OCI-LY7 (cell line): Measurements from ENCODE around the gene COA6. TPM values are rescaled to one million over a fixed set of nuclear protein-coding genes. Genes with fewer than 3 reads are reported as not detected.

ENCODE experiments used
- BruUV-seq: library from RNA; stranded (reverse); fragments of 400-500 nt; replicated peaks from 2 replicates; lab custom pipeline; 2021; lab: Mats Ljungman, UMichigan
- CTCF ChIA-PET: fragments of 300-600 bp; sonication (Branson Sonifier 250); formaldehyde crosslinking; loops from one replicate; lab custom pipeline; 2022; ENCODE audit warnings: antibody characterized with exemption; ENCODE audit not compliant: unreplicated experiment; lab: Charles Lee
- POLR2A ChIA-PET: fragments of 300-600 bp; sonication (Branson Sonifier 250); formaldehyde crosslinking; loops from one replicate; lab custom pipeline; 2022; ENCODE audit warnings: antibody characterized with exemption; lab: Charles Lee
- DNase-seq: peaks from one replicate; pipeline ENCODE4 v3.0.0-alpha.2; 2015; ENCODE audit warnings: low spot score
- H2AFZ ChIP-seq: fragments of 200-600 bp; sonication (generic), shearing (Covaris generic); 2 replicates; pipeline ENCODE4 v1.6.1; 2014; ENCODE audit warnings: mild to moderate bottlenecking, antibody characterized with exemption, low read length, moderate library complexity
- H3K27ac ChIP-seq: fragments of 200-600 bp; sonication (generic); 2 replicates; pipeline ENCODE4 v1.5.1; 2014; ENCODE audit warnings: mixed run types, low read depth, mild to moderate bottlenecking, moderate library complexity, low read length, inconsistent platforms; ENCODE audit not compliant: poor library complexity, severe bottlenecking
- H3K36me3 ChIP-seq: fragments of 200-600 bp; sonication (generic); 2 replicates; pipeline ENCODE4 v1.6.1; 2014; ENCODE audit warnings: mild to moderate bottlenecking, antibody characterized with exemption, low read length, moderate library complexity, mixed read lengths; ENCODE audit not compliant: insufficient read depth
- H3K4me1 ChIP-seq: fragments of 200-600 bp; sonication (generic); 2 replicates; pipeline ENCODE4 v1.5.1; 2014; ENCODE audit warnings: mild to moderate bottlenecking, low read length; ENCODE audit not compliant: insufficient read depth, poor library complexity, severe bottlenecking
- H3K4me2 ChIP-seq: fragments of 200-600 bp; sonication (generic); 2 replicates; pipeline ENCODE4 v1.6.1; 2014; ENCODE audit warnings: mild to moderate bottlenecking, low read length
- H3K4me3 ChIP-seq: fragments of 200-600 bp; sonication (generic); 2 replicates; pipeline ENCODE4 v1.5.1; 2014; ENCODE audit warnings: mild to moderate bottlenecking, low read depth, low read length; ENCODE audit not compliant: poor library complexity, severe bottlenecking
- H3K79me2 ChIP-seq: fragments of 200-600 bp; sonication (generic); 2 replicates; pipeline ENCODE4 v1.6.1; 2016; ENCODE audit warnings: low read depth, mild to moderate bottlenecking, low read length, moderate library complexity, mixed read lengths; ENCODE audit not compliant: insufficient read depth
- H3K9me2 ChIP-seq: fragments of 200-600 bp; sonication (generic); 2 replicates; pipeline ENCODE4 v1.6.1; 2016; ENCODE audit warnings: mild to moderate bottlenecking, low read length, mixed read lengths; ENCODE audit not compliant: insufficient read depth
- H3K9me3 ChIP-seq: fragments of 200-600 bp; sonication (generic); 2 replicates; pipeline ENCODE4 v1.6.1; 2014; ENCODE audit warnings: mild to moderate bottlenecking, mixed run types, low read length, mixed read lengths
- H4K20me1 ChIP-seq: fragments of 200-600 bp; sonication (generic); 2 replicates; pipeline ENCODE4 v1.6.1; 2014; ENCODE audit warnings: mild to moderate bottlenecking, antibody characterized with exemption, low read length, moderate library complexity, mixed read lengths; ENCODE audit not compliant: insufficient read depth
- CTCF ChIP-seq: fragments of 200-600 bp; sonication (generic); conservative IDR thresholded peaks from 2 replicates; pipeline ENCODE4 v1.5.1; 2014; ENCODE audit warnings: mild to moderate bottlenecking, antibody characterized with exemption, low read length, moderate library complexity, mixed read lengths
- EZH2phosphoT487 ChIP-seq: fragments of 200-600 bp; sonication (generic); IDR thresholded peaks from 2 replicates; pipeline ENCODE4 v1.6.1; 2018; ENCODE audit warnings: low read depth, borderline replicate concordance, mild to moderate bottlenecking, mixed run types, antibody characterized with exemption, low read length, moderate library complexity, mixed read lengths
- intact Hi-C: fragments of 100-400 bp; cut with micrococcal nuclease; formaldehyde crosslinking; loops from one replicate; pipeline ENCODE4 v1.10.0; 2022; ENCODE audit not compliant: unreplicated experiment
- total RNA-seq, 2 experiments: library from RNA; depleted of rRNA in 1 of 2; stranded (reverse); fragments of >200 nt in 1 of 2; shearing (Covaris generic) in 1 of 2; gene quantifications; 2 replicates each; pipeline ENCODE4 v1.2.3, GENCODE V29; 2014 to 2022

COA6 gene
- total RNA-seq, 2 experiments from 2014 or later = 35.2 to 45.5 TPM

DNA sequence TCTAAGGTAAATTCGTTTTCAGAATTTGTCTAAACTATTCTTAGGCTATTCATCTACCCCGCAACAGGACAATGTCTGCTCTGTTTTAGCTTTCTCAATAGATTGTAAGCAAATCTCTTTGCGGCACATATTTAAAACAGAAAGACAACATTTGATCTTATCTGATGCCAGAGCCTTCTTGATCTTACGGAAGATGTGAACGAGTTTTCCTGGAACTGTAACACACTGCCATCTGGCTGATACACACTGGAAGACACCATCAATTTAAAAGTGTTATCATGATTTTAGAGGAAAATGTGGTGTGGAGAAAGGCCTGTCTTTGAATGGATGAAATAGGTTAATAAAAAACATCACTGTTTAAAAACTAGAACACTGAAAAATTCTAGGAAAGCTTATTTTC, 36.1 kb downstream of the COA6 start:
- DNase-seq = no peak
- H3K79me2 ChIP-seq = no peaks in the 10 kb centered on the region
- no peak overlapping the region for H3K27ac ChIP-seq
- H3K4me1 ChIP-seq = no peaks in the 10 kb centered on the region
- no peaks in the 10 kb centered on the region for H3K9me3 ChIP-seq
- no peak overlapping the region for H3K4me3 ChIP-seq
- no peak for TF ChIP-seq EZH2phosphoT487
- peak; percentile 29; the same call in 1 of the 2 replicates for TF ChIP-seq CTCF
- H2AFZ ChIP-seq = no peak overlapping the region
- ChIA-PET CTCF (no interaction called here), POLR2A (no interaction called here)
- no peak overlapping the region for H3K4me2 ChIP-seq
- H3K36me3 ChIP-seq = peaks cover 62% of the 10 kb centered on the region
- BruUV-seq = no TSS peak
- intact Hi-C loops = no loop called here
- H3K9me2 ChIP-seq = no peaks in the 10 kb centered on the region
- no peaks in the 10 kb centered on the region for H4K20me1 ChIP-seq

DNA sequence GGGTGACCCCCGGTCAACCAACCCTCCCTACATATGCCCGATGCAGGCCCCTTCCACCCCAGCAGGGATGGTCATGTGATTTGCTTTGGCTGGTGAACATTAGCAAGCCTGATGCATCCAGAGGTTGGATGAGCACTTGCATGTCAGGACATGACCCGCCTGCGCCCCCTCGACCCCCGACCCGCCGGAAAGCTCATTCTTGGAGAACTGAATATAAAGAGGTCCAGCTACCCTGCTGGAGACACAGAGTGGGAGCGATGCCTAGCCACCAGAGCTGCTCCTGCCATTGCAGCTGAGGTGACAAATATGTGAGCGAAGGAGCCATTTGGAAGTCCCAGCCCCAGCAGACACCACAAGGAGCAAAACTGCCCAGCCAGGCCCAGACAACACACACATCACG, 39.6 kb downstream of the COA6 start:
- no peak overlapping the region for H3K4me2 ChIP-seq
- no peaks in the 10 kb centered on the region for H3K79me2 ChIP-seq
- ChIA-PET POLR2A (no interaction called here), CTCF (no interaction called here)
- no peaks in the 10 kb centered on the region for H3K4me1 ChIP-seq
- intact Hi-C loops = no loop called here
- peaks cover 81% of the 10 kb centered on the region for H3K36me3 ChIP-seq
- H2AFZ ChIP-seq = no peak overlapping the region
- DNase-seq = no peak
- TF ChIP-seq CTCF (no peak), EZH2phosphoT487 (no peak)
- BruUV-seq = no TSS peak
- H3K9me2 ChIP-seq = no peaks in the 10 kb centered on the region
- H3K4me3 ChIP-seq = no peak overlapping the region
- H3K27ac ChIP-seq = no peak overlapping the region
- H4K20me1 ChIP-seq = no peaks in the 10 kb centered on the region
- H3K9me3 ChIP-seq = no peaks in the 10 kb centered on the region

- Histone ChIP-seq H3K79me2 (no peaks in the 10 kb centered on the region), H4K20me1 (no peaks in the 10 kb centered on the region), H3K36me3 (peaks cover 83% of the 10 kb centered on the region), H2AFZ (no peak overlapping the region), H3K9me3 (no peaks in the 10 kb centered on the region), H3K4me1 (no peaks in the 10 kb centered on the region), H3K4me3 (no peak overlapping the region), H3K9me2 (no peaks in the 10 kb centered on the region), H3K27ac (no peak overlapping the region), H3K4me2 (no peak overlapping the region)
- TF ChIP-seq EZH2phosphoT487 (no peak), CTCF (no peak)
- ChIA-PET POLR2A (no interaction called here), CTCF (no interaction called here)
- no peak for DNase-seq
- intact Hi-C loops = no loop called here
- BruUV-seq = no TSS peak
Observed at GRCh38 chr1:234413485-234413884, 40.2 kb downstream of the COA6 start.
